Left renal pelvis (tissue), 4 donors: ENCODE data around the gene SLC30A4. TPM values are rescaled to one million over a fixed set of nuclear protein-coding genes. Genes with fewer than 3 reads are reported as not detected.

Experiments
- DNase-seq, 4 donors: peaks; one replicate each; pipeline ENCODE4 v3.0.0-alpha.2; 2013; ENCODE audit warnings: low read depth in 4 of 4, low spot score in 3 of 4
- polyA plus RNA-seq, 4 donors: library from polyadenylated mRNA; unstranded; fragments of 120-200 nt; gene quantifications; one replicate each; pipeline ENCODE4 v1.2.1, GENCODE V29; 2013; ENCODE audit not compliant: insufficient read length in 4 of 4

SLC30A4 gene
- polyA plus RNA-seq, 4 donors = 8.6 to 12.4 (median 8.7) TPM

- DNase-seq = no peak
Measured at GRCh38 chr15:45456212-45457106, 66.1 kb downstream of the SLC30A4 start.

DNA sequence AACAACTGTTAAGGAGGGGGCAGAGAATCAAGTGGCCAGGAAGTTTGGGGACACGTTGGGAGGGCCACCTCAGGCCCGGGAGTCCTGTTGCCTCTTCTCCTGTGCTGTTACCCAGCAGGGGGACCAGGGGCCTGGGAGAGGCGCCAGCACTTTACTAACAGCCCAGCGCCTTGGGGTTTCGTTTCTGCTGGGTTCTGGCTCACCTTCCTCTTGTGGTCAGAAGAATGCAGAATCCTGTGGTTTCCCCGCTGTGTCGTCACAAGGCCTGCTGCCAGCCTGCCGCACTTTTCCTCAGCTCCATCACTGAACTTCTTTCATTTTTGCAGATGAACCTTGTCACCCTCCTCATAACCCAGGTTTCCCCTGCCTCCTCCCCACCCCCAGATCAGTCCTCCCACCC lies 67.7 kb downstream of the SLC30A4 start:
- DNase-seq = no peak

- DNase-seq = no peak
Measured at GRCh38 chr15:45451265-45451664, 71.3 kb downstream of the SLC30A4 start.

- DNase-seq = no peak
Measured at GRCh38 chr15:45449916-45450867, 72.4 kb downstream of the SLC30A4 start.

DNA sequence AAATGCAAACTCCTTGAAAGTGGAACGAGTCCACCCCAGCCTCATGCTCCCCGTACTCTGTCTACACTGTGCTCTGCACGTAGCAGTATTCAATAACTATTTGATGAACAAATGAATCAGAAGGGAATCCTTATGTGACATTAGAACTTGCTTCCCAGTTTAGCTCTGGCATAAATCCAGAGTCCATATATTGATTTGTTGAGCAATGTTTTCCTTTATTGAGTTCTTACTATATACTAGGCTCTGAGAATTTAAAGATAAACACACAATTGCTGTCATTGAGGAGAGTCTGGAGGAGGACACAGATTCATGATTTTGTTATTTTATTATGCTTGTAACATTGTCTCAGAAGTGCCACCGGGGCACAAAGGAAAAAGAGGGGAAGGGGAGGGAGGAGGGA lies 73.2 kb downstream of the SLC30A4 start:
- DNase-seq = no peak

DNA sequence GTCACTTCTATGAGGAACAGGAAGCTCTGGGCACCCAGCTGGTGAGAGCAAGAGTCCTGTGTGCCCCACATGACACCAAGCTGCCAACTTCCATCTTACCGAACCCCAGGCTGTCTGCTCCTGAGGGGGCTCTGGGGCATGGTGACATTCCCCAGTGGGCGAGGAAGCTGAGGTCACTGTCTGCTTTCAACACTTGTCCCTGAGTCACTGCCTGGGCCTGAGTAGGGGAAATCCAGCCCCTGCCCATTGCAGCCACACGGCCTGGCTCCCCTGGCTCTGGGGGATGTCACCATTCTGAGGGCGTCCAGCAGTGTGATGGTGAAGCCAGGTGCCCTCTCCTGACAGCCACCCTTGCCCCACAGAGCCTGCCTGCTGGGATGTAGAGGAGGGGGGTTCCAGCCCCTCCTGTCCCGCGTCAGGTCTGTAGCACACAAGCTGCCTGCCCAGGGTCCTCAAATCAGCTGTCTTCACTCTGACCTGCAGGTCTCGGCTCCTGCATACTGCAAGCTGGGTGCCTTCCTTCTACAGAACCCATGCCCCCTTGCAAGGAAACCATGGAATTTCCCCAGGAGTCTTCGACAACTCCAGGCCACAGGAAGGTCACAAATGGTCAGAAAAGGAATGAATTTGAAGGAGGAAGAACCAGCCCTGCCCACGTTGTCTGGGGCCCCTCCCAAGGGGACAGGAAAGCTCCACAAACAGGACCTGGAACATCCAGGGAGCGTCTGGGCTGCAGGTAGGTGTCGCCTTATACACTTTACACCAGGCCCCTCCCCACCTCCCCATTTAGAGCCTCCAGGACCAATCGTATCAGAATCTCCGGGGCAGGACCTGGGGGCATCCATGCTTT lies 74.3 kb downstream of the SLC30A4 start:
- no peak for DNase-seq

DNA sequence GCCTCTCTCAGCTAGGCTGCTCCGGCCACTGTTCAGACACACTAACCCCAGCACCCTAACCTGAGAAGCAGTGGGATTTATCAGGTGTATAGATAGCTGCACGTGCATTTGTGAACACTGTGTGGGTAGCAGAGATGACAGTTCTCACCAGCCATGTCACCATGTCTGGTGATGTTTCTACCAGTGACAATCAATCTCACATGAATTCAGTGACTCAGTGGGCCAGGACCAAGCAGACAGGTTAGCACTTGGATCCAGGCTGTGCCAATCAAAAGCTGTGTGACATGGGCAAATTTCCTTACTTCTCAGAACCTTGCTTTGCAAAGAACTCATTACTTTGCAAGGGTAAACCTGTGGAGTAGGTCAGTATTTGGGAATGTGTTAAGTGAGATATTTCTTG lies 78.9 kb downstream of the SLC30A4 start:
- DNase-seq = no peak

- DNase-seq = no peak
Measured at GRCh38 chr15:45442507-45443135, 79.9 kb downstream of the SLC30A4 start.

GRCh38 chr15:45441686-45442085 lies 80.9 kb downstream of the SLC30A4 start:
- DNase-seq = no peak

- DNase-seq = no peak
Measured at GRCh38 chr15:45441036-45441435, 81.5 kb downstream of the SLC30A4 start.

DNA sequence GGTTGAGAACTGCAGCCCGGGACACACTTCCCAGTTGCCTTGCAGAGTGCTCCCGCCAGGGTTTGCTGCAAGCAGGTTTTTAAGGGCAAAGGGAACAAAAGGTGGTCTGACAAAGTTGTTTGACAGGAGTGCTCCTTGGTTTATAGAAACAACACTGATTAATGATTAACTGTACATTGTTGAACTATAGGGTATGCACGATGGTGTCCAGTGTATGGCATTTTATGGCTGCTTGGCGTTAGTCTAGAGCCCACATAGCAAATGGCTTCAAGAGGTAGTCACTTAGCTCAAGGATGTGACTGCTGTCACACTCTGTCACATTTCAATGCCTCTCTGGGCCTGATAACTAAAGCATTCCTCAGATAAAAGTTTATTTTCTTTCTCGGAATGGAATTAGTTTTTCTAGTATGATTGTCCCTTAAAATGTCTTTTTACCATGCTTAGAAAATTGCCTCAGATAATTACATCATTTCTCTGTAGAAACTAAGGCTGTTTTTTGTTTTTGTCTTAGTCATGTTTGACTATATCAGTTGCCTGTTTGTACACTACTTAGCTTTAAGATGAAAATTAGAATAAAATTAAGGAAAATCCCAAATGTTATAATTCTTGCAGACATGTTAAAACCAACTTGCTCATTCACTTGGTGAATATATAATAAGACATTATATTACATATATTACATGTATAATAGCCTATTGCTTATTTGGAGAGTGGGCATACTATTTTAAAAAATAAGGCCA lies 82.9 kb downstream of the SLC30A4 start:
- DNase-seq = no peak

DNA sequence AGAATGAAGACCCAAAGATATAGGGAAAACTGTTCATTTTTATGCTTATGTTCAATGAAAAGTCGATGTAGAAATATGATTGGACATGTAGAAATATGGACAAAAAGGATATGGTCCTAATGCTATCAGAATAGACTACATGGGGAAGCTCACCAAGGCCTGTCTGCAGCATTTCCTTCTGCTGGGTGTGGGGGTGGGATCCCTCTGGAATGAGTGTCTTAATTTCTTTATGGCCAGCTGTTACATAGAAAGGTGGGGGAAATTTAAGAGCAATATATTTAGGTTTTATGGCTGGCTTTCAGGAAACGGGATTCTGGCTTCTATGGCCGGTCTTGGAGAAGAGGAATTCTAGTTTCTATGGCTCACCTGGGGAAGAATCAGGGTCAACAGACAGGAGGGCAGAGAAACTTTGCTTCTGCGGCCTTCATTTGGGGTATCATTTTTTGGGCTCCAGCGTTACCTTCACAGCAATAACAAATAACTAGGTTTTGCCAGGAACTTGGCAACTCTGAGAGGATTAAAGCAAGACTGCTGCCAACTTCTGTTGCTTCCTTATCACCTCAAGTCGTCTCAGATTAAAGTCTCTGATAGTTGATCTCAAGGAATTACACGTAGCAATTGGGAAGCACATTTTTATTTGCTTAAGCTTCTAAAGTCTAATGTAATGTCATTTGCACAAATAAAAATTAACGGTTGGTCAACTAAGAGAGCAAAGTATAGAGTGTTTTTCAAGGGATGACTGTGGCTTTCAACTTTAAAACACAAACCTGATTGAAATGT lies 87.2 kb downstream of the SLC30A4 start:
- no peak for DNase-seq

- DNase-seq = no peak
Measured at GRCh38 chr15:45434078-45434567, 88.4 kb downstream of the SLC30A4 start.

DNA sequence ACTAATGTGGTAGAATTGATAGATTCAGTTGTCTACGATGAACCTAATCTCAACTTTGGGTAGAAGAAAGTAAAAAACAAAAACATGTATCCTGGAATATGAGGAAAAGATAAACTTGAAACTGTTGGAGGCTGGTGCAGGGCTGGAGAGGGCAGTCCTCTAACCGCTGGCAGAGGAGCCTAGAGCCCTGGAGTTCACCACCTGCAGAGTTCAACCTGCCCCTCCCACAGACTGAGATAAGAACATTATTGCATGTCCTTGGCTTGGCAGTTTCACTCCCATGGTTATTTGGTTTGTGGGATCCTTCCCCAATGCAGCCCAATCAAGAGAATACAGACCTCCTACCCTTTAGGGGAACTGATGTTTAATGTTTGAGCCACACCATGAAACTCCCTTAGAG lies 91.0 kb downstream of the SLC30A4 start:
- no peak for DNase-seq

- peak in 2 of 4 donors; percentile 27 to 31 for DNase-seq
Measured at GRCh38 chr15:45429941-45430792, 92.4 kb downstream of the SLC30A4 start.
